K562 (cell line): ENCODE results near the gene SMG6. TPM values are rescaled to one million over a fixed set of nuclear protein-coding genes. Genes with fewer than 3 reads are reported as not detected.

Source experiments
- AFF1 ChIP-seq, 2 experiments: fragments of 450-650 bp; IDR thresholded peaks; 2 replicates each; pipeline ENCODE4 v1.6.1; 2018; ENCODE audit warnings: mild to moderate bottlenecking in 2 of 2, low read depth in 1 of 2; ENCODE audit not compliant: partially characterized antibody in 2 of 2
- CUX1 ChIP-seq: fragments of 200-800 bp; sonication (Bioruptor generic); IDR thresholded peaks from 2 replicates; pipeline ENCODE4 v1.6.1; 2016; ENCODE audit warnings: missing genetic modification characterization, missing compliant biosample characterization
- IRF9 ChIP-seq: fragments of 450-650 bp; IDR thresholded peaks from 2 replicates; pipeline ENCODE4 v1.6.1; 2016; ENCODE audit warnings: missing biosample characterization, missing genetic modification characterization
- PCBP1 ChIP-seq: fragments of 200-400 bp; formaldehyde crosslinking; IDR thresholded peaks from 2 replicates; pipeline ENCODE4 v1.6.1; 2018; ENCODE audit warnings: mild to moderate bottlenecking, low read depth, low read length; ENCODE audit not compliant: poor library complexity, severe bottlenecking
- SUPT5H ChIP-seq: fragments of 450-650 bp; IDR thresholded peaks from 2 replicates; pipeline ENCODE4 v1.6.1; 2016
- ZBTB11 ChIP-seq, 3 experiments: fragments of 200-800 bp in 1 of 3; fragments of 250-450 bp in 1 of 3; fragments of 450-650 bp in 1 of 3; sonication (Bioruptor Pico) in 1 of 3; sonication (Bioruptor generic) in 1 of 3; formaldehyde crosslinking in 1 of 3; IDR thresholded peaks; 2 replicates each; pipeline versions ENCODE4 v1.6.1 to v1.8.0; 2016 to 2022; ENCODE audit warnings: mild to moderate bottlenecking in 2 of 3, missing genetic modification characterization in 2 of 3, missing compliant biosample characterization in 1 of 3, moderate library complexity in 1 of 3
- ZBTB34 ChIP-seq: fragments of 250-450 bp; sonication (Bioruptor Pico); IDR thresholded peaks from 2 replicates; pipeline ENCODE4 v1.8.0; 2021; ENCODE audit warnings: mild to moderate bottlenecking, moderate library complexity
- ZFX ChIP-seq: sonication (generic); formaldehyde crosslinking; IDR thresholded peaks from 2 replicates; pipeline ENCODE4 v1.8.0; 2022; ENCODE audit warnings: mild to moderate bottlenecking, missing genetic modification reagents, moderate library complexity
- ZKSCAN3 ChIP-seq: fragments of 250-450 bp; sonication (Bioruptor Pico); IDR thresholded peaks from 2 replicates; pipeline ENCODE4 v1.4.0; 2020
- polyA plus RNA-seq, 8 experiments: library from polyadenylated mRNA; depleted of rRNA in 4 of 8; stranded (reverse) in 5 of 8; unstranded in 3 of 8; fragments of >200 nt; fragmentation: Nextera tagmentation in 2 of 8; fragmentation: Illumina TruSeq in 1 of 8; extraction: Ambion mirVana in 2 of 8; extraction: Trizol in 1 of 8; gene quantifications; 2 replicates each; pipeline versions ENCODE4 v1.2.1 to v1.2.3, GENCODE V29; 2011 to 2014; ENCODE audit warnings: inconsistent platforms in 1 of 8, missing spikeins in 1 of 8
- total RNA-seq, 7 experiments: library from RNA; depleted of rRNA in 6 of 7; stranded (reverse); fragments of >200 nt in 6 of 7; fragmentation: Illumina TruSeq in 2 of 7; extraction: Trizol in 2 of 7; gene quantifications; 2 replicates each; pipeline versions ENCODE4 v1.2.1 to v1.2.3, GENCODE V29; 2011 to 2021; ENCODE audit warnings: low replicate concordance in 1 of 7

Gene SMG6
- total and polyA plus RNA-seq, 9 of the 15 experiments (the other 6 are each of a cell fraction or from before 2014, with no cell fraction given) = 0.44 to 13.9 (median 6.0) TPM

- TF ChIP-seq CUX1 (no peak), PCBP1 (no peak), ZFX (no peak; the same call in 1 of the 2 replicates), AFF1 (IDR thresholded peaks at IDR 0.05; ENCODE audit: low read depth in 1 of 2, partially characterized antibody in 2 of 2) (no peak), IRF9 (tag) (no peak), SUPT5H (peak; percentile 65), ZKSCAN3 (CRISPR knock-in tag) (no peak), ZBTB11 (CRISPR knock-in tag; IDR thresholded peaks at IDR 0.05) (no peak), ZBTB34 (no peak)
Measured at GRCh38 chr17:2029911-2030778, 273.4 kb downstream of the SMG6 start, which contains the start of gene DPH1 (continued).
